GM19452 (cell line): ENCODE data around the gene BCKDHA.
"Not testable (repeated sequence)": the region's sequence is repeated elsewhere in the genome, so short reads cannot be mapped to it uniquely, and the experiment has no call there.

Experiments
- ATAC-seq: cut with Tn5 transposase; IDR thresholded peaks from one replicate; pipeline ENCODE4 v1.9.1; 2021; ENCODE audit not compliant: unreplicated experiment

BCKDHA gene

DNA sequence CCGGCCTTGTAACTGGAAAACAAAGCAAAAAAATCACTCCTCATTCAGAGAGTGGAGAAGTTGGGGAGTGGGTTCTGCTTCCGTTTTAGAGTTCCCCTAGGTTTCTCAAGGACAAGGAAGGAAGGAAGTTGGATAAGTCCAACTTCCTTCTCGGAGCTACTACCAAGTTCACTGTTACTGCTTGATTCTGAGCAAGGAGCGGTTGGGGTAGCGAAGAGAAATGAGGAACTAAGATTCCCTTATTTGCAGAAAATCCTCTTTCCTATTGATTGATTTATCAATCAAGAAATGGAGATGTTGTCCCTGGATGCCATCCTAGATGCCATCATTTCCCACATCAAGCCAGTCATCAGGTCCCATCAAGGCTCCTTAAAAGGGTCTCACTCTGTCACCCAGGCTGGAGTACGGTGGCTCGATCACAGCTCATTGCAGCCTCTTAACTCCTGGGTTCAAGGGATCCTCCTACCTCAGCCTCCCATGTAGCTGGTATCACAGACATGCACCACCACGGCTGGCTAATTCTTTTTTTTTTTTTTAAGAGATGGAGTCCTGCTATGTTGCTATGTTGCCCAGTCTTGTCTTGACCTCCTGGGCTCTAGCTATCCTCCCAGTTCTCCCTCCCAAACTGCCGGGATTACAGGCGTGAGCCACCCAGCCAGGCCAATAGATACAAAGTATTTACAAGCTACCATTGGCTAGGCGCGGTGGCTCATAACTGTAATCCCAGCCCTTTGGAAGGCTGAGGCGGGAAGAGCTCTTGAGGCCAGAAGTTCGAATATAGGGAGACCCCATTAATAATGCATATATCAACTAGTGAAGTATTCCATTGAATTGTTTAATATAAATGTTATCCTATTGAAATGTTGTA is 32.9 kb upstream of the BCKDHA start:
- no peak for ATAC-seq

DNA sequence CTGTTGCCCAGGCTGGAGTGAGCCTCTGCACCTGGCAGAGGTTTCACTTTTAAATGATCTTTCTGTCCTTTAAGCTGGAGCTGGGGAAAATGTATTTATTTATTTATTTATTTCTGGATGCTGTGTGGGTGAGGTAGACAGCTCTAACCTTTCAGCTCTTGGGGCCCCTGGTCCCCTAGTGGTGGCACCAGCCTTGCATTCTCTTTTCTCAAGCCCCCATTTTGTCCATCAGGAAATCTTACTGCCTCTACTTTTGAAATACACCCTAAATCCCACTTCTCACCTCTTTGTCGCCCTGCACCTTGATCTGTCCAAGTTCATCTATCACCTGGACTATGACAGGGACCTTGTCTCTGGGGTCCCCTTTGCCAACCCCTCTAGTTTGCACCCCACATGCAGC is 31.5 kb upstream of the BCKDHA start:
- ATAC-seq: no peak

DNA sequence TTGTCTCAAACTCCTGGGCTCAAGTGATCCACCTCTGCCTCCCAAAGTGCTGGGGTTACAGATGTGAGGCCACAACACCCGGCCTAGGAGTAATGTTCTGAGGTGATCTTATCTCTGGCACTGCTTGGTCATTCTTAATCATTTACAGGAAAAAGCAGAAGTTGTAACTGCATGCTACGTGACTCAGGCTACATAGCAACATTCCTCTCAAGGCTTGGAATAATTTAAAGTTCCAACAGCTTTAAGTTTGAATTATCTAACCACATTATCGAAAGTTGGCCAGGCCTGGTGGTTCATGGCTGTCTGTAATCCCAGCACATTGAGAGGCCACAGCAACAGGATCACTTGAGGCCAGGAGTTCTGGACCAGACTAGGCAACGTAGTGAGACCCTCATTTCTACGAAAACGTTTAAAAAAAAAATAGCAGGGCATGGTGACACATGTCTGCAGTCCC is 29.7 kb upstream of the BCKDHA start:
- ATAC-seq: no peak

DNA sequence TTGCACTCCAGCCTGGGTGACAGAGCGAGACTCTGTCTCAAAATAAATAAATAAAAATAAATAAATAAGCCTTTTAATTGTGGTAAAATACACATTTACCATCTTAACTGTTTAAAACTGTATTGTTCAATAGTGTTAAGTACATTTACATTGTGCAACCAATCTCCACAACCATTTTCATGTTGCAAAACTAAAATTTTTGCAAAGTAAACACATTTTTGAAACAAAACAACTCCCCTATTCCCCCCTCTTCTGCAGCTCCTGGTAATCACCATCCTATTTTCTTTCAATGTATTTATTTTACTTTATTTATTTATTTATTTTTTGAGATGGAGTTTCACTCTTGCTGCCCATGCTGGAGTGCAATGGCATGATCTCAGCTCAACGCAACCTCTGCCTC is 27.8 kb upstream of the BCKDHA start:
- no peak for ATAC-seq

DNA sequence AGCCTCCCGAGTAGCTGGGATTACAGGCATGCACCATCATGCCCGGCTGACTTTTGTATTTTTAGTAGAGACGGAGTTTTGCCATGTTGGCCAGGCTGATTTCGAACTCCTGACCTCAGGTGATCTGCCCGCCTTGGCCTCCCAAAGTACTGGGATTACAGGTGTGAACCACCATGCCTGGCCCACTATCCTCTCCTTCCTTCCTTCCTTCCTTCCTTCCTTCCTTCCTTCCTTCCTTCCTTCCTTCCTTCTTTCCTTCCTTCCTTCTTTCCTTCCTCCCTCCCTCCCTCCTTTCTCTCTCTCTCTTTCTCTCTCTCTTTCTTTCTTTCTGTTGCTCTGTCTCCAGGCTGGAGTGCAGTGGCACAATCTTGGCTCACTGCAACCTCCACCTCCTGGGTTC is 26.5 kb upstream of the BCKDHA start:
- not testable (repeated sequence) for ATAC-seq

DNA sequence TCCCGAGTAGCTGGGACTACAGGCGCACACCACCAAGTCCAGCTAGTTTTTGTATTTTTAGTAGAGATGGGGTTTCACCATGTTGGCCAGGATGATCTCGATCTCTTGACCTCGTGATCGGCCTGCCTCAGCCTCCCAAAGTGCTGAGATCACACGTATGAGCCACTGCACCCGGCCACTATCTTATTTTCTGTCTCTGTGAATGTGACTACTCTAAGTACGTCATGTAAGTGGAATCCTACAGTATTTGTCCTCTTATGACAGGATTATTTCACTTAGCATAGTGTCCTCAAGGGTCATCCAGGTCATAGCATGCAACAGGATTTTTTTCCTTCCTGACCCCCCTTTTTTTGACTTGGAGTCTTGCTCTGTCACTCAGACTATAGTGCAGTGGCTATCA is 26.1 kb upstream of the BCKDHA start:
- ATAC-seq: no peak

DNA sequence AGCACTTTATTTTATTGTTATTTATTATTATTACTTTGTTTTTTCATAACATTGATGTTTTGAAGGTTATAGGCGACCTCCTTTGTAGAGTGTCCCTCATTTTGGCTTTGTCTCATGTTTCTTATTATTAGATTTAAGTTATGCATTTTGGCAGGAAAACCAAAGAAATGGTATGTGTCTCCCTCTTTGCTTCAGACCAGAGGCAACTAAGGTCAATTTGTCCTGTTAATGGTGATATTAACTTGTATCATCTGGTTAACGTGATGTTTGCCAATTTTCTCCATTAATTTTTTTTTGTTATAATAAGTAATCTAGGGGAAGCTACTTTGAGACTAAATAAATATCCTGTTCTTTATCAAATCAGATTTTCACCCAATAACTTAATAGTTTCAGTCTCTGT is 25.1 kb upstream of the BCKDHA start:
- no peak for ATAC-seq

DNA sequence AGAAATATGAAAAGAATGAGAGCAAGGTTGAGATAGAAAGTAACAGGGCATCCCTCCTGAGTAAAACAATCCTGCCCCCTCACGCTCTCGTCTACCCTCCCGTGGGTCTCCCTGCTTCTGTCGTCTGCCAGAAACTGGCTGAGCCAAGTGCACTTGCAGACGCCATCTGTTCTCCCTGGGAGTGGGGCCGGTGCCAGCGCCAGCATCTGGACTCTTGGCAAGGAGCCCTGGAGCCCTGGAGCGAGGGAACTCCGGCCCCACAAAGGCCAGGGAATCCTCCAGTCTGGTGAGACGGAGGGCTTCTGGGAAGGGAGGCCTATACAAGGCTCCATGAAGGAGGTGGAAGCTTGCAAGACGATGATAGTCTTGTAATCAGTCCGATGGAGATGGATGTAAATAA is 23.6 kb upstream of the BCKDHA start:
- ATAC-seq: no peak

DNA sequence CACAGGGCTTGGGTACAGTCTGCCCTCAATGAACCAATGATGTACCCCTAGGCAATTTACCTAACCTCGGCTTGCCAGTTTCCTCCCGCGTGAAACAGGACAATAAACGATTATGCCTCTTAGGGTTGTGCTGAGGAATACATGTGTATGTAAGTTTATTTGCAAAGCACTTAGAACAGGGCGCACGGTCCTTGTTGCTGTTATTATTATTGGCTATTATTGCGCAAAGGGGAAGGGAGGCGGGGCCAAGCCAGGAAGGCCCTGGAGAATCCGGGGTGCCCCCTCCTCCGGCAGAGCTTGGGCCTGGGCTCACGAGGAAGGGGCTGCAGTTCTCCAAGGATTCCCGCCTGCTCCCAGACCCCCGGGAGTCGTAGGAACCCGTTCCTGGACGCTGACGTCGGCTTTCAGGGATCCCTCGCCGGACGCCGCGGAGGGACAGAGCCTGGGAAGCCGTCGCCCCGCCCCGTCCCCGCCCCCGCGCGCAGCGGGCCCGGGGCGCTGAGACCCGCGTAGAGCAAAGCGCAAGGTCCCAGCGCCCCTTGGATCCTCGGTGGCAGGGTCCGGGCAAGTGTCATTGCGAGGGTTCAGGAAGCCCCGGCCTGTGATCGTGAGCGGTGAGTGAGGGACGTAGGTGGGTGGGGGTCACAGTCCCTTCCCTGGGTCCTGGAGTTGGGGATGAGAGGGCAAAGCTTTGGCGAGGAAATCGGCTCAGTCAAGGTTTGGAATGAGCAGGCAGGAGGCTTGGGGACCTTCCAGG is 21.2 kb upstream of the BCKDHA start, which contains the start of gene TMEM91:
Gene TMEM91, plus strand, starts transcription at position 293 of the 757 bp plus-strand sequence. CDS start 1,777 bp downstream, outside the sequence.
- no peak for ATAC-seq

DNA sequence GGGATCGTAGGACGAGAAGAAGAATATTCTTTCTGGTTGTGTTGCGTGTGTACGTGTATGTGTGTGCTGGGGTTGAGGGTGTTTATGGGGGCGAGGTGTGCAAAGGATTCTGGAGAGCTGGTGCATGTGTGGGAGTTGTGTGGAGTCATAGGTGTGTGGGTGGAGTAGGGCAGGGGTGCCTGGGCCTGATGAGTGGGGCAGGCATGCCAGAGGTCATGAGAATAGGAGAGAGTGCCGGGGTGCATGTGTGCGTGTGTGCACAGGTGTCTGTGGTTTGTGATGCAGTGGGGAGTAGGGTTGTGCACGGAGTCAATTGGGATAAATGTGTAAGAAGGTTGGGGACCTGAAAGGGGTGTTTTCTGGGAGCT is 20.6 kb upstream of the BCKDHA start:
- no peak for ATAC-seq

DNA sequence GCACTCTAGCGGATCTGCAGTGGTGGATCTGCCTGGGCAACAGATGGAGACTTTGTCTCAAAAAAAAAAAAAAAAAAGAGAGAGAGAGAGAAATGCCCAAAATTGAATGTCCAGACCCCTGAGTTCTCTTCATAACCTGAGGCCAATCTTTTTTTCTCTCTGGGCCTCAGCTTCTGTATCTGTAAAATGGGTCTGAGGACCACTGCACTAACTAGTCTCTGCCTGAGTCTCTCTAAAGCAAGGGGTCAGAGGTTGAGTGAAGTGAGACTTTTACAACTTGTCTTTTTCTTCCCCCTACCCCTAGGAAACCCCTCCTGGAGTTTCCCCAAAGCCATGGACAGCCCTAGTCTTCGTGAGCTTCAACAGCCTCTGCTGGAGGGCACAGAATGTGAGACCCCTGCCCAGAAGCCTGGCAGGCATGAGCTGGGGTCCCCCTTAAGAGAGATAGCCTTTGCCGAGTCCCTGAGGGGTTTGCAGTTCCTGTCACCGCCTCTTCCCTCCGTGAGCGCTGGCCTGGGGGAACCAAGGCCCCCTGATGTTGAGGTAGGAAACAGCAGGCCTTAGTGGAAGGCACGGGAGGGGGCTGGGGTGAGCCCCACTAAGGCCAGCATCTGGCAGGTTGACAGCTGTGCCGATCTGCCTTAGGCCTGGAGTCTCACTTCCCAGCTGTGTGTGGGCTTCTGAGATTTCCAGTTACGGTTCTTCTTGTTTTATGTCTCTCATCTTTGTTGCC is 19.5 kb upstream of the BCKDHA start:
- peak; percentile 57 for ATAC-seq

DNA sequence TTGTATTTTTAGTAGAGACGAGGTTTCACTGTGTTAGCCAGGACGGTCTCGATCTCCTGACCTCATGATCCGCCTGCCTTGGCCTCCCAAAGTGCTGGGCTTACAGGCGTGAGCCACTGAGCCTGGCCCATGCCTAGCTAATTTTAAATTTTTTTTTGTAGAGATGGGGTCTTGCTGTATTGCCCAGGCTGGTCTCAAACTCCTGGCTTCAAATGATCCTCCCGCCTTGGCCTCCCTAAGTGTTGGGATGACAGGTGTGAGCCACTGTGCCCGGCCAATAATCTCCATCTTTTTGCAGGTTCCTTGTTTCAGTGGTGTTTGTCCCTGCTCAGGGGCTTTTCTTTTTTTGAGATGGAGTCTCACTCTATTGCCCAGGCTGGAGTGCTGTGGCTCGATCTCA is 16.1 kb upstream of the BCKDHA start:
- not testable (repeated sequence) for ATAC-seq

DNA sequence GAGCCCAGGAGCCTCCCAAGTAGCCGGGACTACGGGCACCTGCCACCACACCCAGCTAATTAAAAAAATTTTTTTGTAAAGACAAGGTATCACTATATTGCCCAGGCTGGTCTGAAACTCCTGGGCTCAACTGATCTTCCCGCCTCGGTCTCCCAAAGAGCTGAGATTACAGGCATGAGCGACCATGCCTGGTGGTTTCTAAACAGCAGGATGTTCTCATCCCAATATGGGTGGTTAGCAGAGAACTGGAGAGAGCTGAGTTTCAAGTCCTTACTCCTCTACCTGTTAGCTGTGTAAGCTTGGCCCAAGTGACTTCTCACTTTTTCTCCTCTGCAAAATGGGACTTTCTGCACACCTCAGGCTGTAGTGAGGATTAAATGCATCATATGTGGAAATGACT is 13.3 kb upstream of the BCKDHA start:
- no peak for ATAC-seq

DNA sequence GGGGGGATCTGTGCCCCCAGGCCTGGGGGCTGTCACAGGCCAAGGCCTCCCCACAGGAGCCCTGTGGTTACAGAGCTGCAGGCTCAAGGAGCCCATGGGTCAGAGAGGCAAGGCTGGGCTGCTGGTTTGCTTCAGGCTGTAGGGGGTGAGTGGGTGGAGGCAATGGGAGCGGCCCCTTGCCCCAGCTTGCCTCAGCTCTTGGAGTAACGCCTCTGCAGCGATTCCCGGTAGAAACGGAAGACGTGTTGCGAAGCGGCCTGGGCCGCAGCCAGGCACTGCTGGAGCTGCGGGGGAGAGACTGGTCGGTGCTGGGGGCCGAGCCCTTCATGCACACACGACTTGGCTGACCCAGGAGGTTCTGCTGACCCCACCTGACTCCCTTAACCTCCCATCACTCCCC is 11.2 kb upstream of the BCKDHA start:
- ATAC-seq: no peak

DNA sequence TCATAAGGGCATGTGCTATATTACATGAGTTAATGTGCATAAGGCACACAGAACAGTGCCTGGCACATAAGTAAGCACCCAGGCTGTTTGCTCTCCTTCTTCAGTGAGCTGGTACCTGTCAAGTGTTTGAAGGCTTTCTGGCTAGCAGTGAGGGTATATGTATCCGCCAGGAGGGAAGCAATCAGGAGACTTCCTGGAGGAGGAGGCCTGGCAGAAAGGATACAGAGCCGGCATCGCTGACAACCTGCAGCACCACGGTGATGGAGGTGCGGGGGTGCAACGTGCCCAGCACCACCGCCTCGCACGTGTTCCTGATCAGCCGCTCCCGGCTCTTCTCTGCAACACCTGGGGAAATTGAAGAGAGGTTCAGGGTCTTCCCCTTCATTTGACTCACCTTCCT is 6.0 kb upstream of the BCKDHA start:
- no peak for ATAC-seq

DNA sequence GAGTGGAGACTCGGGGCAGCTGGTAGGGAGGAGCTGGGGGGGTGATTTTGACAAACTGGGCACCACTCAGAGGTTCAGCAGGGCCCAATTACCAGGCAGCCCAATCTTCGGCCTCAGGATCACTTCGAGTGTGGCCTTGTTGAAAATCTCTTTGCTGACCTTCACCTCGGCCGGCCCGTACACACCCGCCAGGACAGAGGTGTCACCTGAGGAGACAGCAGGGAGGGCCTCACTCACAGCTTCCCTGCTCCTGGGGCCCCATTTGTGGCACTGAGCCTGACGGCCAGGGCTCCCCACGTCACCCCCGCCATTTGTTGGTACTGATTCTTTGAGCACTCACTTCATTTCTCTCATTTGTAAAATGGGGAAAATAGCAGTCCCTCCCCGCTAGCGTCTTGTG is 4.8 kb upstream of the BCKDHA start:
- no peak for ATAC-seq

DNA sequence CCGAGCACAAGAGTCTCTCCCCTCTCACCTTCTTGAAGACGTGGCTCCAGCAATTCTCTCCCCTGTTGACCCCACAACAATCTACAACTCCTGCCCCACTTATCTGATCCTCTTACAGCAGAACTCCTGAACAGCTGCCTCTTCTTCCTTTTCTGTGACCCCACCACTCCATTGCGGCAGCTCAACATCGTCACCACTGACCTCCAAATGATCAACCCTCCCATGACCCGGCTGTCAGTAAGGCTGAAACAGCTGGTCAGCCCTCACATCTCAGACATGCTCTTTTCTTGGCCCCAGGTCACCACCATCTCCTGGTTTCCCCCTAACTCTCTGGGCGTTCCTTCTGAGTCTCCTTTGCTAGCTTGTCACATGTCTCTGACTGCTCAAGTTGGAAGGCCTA is 2.3 kb upstream of the BCKDHA start:
- ATAC-seq: no peak

DNA sequence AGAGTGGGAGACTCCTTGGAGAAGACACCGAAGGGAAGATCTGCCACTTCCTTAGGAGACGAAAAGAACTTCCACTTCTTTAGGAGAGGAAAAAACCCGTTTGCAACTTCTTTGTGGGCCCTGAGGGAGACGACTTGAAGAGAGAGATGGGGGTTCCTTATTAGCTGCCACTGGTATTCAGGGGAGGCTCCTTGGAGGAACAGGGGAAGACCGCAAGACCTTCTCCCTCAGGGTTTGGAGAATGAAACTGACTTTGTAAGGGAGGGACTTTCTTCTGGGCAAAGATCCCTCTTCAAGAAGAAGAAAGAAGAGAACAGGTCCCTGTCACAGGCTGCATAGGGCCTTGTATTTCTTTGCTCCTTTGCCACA is 416 bp downstream of the BCKDHA start:
- ATAC-seq: no peak

DNA sequence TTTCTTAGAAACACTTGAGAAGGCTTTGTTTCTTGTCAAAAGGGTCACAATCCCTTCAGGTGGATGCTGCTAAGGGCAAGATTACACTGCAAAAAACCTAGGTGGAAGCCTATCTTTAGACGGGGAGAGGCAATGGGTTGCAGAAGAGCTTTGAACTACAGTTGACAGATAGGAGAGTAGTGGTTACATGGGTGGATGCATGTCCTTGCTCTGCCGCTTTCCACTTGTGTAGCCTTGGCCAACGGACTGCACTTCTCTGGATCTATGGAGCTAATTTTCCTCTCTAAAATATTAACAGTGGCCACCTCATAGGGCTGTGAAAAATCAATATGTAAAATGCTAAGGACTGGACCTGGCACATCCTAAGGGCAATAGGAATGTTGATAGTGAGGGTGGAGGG is 980 bp downstream of the BCKDHA start:
- no peak for ATAC-seq

DNA sequence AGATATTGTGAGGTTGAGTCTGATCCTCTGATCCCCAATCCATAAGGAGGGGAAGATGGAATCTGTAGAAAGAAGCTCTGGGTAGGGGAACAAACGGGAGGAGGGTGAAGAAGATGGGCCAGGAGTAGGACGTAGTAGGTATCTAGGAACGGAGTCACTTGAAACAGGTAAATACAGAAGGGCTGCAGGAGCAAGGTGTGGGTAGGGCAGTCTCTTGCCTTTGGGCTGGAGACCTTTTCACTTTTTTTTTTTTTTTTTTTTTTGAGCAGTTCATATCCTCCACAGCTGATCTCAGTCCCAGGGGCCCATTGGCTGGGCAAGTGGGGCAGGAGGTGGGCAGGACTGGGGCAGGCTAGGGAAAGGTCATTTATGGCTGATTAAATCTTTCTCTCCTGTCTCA is 1.5 kb downstream of the BCKDHA start:
- ATAC-seq: no peak

DNA sequence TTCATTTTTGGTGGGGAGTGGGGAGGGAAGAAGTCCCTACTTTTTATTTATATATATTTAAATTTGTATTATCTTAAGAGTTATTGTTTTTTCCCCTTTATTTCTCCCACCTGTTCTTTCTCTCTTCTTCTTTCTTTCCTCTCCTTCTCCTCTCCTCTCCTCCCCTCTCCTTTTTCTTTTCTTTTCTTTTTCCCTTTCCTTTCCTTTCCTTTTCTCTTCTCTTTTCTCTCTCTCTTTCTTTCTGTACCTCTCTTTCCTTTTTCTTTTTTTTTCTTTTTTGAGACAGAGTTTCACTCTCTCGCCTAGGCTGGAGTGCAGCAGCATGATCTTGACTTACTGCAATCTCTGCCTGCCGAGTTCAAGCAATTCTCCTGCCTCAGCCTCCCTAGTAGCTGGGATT is 1.9 kb downstream of the BCKDHA start:
- no peak for ATAC-seq

DNA sequence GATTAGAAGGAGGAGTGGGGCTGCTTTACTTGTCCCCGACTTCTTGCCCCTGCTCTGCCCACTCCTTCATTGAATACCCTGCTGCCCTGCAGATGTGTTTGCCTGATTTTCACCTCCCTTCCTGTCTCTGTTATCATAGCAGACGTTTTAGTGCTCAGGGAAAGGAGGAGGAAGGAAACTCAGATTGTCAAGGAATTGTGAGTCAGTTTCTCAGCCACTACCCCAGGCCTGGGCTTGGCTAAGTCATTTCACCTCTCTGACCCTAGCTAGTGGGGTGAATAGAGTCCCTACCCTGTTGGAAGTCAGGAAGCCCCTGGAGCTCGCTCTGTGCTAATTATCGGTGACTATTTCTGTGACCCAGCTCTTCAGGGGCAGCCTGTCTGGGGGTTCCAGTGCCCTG is 3.9 kb downstream of the BCKDHA start:
- ATAC-seq: no peak
